ENCODE results near the gene OR11L1.

Gene OR11L1, protein sequence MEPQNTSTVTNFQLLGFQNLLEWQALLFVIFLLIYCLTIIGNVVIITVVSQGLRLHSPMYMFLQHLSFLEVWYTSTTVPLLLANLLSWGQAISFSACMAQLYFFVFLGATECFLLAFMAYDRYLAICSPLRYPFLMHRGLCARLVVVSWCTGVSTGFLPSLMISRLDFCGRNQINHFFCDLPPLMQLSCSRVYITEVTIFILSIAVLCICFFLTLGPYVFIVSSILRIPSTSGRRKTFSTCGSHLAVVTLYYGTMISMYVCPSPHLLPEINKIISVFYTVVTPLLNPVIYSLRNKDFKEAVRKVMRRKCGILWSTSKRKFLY

DNA sequence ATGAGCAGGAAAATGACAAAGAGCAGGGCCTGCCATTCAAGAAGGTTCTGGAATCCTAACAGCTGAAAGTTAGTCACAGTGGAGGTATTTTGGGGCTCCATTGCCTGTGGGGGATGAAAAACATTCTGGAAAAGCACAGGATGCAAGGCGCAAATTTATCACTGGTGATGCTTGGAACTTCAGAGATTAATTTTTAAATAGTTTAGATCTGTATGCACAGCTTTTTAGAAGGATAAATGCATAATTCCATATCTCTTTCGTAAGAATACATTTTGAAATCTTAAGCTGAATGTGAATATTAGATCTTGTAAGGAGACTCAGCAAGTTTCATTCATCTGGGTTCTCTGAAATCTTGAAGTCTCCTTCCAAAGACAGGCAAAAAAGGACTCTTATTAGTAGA, at the start of gene OR11L1:
TSS of gene OR11L1 (minus strand) at position 101 of the 400 bp plus-strand sequence. CDS start at position 101, 0 bp downstream.
- DNase-seq = no peak

DNA sequence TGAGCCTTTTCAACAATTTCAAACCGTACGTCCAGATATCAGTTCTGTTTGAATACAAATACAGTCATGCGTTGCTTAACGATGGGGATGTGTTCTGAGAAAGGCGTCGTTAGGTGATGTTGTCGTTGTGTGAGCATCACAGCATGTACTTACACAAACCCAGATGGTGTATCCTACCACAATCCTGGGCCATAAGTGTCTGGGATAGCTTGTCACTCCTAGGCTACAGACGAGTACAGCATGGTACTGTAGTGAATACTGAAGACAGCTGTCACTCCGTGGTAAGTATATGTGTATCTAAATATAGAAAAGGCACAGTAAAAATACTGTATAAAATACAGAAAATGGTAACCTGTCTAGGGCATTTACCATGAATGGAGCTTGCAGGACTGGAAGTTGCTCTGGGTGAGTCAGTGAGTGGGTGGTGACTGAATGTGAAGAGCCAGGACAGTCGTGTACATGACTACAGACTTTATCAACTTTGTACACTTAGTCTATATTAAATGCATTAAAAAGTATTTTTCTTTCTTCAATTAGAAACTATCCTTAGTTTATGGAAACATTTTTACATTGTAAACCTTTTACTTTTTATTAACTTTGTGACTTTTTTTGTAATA, 43.2 kb upstream of the OR11L1 start:
- no peak for DNase-seq

DNA sequence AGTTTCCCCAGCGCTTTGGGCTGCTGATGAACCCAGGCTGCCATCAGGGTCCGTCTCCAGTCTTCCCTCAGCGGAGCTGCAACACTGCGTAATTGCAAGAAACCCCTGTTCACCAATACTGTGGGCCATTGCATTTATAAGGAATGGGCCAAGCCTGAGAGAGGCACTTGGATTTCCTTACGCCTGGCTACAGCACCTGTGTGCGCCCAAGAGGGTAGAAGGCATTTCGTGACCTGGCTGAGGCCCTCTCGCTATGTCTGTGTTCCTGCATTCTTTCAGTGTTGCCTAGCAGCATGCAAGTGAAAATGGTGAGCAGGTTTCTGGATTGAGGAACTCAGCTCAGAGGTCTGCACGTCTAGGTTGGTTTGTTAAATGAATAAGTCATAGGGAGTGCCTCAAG, 41.6 kb upstream of the OR11L1 start:
- no peak for DNase-seq

DNA sequence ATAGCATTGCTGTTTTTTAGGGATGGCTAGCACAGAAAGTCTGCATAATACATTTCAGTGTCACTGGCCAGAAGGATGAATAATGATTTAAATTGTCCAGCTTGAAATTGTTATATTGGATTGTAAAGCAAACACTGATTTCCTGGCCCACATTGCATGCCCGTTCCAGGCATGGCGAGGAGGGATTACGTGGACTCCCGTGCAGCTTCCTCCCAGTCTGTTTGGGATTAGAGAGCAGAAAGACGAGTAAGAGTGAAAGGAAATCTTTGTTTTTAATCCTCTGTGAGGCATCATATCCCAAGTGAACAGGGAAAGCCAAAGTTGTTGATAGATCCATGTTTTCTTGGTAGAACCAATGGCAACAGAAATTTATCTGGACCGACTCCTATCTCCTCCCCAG, 23.7 kb upstream of the OR11L1 start:
- DNase-seq = peak; percentile 10

DNA sequence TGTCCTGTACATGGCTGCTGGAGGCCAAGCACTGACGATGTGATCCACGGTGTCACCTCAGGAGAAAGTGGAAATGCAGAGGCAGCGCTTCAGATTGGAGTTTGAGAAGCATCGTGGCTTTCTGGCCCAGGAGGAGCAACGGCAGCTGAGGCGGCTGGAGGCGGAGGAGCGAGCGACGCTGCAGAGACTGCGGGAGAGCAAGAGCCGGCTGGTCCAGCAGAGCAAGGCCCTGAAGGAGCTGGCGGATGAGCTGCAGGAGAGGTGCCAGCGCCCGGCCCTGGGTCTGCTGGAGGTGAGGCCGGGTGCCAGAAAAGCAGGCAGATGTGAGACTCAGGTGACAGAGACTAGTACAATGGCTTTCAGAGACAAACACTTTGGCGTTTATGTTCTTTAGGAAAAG, 22.9 kb upstream of the OR11L1 start:
- DNase-seq = no peak

DNA sequence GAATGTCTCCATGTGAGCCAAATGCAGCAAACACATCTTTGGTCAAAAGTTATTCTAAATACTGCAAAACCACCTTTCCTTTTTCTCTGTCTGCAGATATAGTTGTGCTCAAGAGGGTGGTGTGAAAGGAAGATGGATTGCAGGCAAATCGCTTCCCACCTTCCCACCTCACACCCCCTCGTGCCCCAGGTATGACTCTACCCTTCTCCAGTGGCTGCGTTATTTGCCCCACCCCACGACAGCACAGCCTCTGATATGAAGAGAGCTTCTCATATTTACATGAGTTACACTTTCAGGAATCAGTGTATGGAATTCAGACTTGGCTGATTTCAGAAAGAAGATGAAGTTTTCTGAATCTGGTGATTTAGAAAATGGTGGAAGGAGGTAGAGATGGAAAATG, 21.1 kb upstream of the OR11L1 start:
- no peak for DNase-seq

DNA sequence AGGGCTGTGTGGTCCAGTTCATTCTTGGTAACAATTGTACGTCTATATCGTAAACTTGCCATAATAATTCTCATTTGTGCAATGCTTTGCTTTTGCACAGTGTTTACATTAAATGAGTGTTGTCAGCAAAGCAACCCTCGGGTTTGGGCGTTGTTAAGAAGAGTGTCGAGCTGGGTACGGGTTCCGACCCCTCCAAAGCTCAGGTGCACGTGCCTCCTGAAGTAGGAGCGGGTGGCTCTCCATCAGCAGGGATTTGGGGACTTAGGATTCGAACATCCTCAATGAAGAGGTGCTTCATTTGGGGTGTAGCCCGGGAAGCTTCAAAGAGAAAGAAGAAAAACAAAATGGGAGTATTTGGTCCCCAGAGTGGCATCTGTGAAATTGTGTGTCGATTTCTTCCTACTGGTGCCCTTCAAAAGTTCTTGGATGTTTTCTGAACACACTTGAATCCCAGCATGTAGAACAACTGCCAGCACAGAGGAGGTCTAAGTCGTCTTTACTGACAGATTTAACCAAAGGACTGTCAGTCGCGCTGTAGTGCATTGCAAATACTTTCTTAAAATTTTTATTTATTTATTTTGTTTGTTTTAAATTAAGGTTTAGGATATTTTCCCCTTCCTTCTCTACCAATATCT, 16.4 kb upstream of the OR11L1 start:
- no peak for DNase-seq

DNA sequence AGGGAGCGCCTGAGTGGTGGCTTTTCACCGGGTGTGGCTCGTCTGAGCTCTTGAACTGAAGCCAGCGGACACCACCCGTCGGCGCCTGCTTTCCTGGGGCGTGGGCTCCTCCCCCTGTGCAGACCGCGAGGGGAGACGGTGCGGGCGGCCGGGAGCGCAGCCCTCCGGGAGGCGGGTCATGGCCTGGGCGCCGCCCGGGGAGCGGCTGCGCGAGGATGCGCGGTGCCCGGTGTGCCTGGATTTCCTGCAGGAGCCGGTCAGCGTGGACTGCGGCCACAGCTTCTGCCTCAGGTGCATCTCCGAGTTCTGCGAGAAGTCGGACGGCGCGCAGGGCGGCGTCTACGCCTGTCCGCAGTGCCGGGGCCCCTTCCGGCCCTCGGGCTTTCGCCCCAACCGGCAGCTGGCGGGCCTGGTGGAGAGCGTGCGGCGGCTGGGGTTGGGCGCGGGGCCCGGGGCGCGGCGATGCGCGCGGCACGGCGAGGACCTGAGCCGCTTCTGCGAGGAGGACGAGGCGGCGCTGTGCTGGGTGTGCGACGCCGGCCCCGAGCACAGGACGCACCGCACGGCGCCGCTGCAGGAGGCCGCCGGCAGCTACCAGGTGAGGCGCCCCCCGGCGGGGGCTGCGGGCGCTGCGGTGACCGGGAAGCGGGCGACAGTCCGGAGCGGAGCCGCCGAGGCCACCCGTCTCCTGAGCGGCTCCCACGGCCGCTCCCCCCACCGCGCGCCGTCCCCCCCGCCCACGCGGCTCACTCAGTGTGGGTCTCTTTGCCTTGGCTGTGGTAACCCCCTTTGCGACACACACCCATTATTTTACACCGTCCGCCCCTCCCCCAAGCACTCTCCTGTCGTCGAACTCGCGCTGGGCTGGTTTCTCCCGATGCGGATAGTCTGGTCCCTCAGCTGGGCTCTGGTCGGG, 15.6 kb upstream of the OR11L1 start, which contains the start of gene TRIM58:
TSS of gene TRIM58 (plus strand) at position 119 of the 916 bp plus-strand sequence. CDS start at position 179, 60 bp downstream.
- DNase-seq = no peak

DNA sequence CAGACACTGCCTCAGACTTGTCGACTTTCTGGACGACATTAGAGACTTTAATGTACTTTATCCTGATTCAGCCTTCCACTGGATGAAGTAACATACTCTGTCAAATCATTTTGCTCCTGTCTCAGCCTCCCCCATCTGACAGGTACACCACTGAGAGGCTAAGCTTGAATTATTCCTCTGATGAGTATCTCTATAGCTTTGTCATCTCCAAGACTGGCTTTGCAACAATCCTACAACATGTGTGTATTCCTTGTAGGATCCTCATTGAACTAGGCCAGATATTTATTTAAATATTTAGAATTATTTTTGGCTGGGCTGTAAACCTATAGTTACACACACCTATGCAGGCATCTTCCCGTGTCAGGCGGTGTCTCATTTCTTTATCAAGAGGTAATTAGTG, 14.2 kb upstream of the OR11L1 start:
- DNase-seq = no peak

DNA sequence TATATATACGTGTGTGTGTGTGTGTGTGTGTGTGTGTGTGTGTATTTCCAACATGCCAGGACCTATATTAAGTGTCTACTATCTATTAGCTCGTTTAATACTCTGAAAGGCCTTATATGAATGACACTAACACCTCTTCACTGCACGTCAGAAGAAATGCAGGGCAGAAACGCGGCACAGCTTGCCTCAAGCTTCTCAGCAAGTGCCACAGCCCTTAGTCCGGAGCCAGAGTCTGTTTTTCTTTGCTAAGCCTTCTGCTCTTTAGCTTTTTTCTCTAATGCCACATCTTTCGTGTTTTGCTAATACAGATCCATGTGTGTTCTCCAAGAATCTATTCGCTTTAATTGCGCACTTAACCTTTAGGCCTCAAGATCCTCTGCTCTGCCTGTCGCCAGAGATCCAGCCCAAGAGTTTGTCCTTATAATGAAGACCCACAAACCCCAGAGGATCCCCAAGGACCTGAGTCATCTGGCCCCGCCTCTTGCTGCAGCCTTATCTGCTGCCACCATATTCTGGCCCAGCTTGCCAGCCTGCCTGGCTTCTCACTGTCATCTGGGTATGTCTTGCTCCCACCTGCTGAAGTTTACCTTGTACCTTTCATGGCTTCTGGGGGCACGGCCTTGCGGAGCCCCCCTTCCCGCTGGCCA, 13.3 kb upstream of the OR11L1 start:
- DNase-seq = no peak

DNA sequence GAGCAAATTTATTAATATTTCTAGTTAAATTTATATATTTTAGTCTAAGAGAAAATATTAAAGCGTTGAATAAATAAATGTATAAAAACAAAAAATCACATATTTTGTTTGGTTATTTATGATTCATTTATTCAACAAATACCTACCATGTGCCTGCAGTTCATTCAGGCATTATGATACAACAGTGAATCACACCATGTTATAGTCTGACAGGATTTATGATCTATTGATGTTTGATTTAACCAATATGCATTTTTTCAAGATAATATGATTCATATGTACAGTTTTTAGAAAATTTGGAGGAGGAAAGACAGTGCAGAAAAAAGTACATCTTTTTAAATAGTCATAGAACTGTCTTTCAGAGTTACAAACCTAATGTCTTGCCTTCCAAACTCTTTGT, 7.9 kb upstream of the OR11L1 start:
- peak; percentile 66 for DNase-seq

DNA sequence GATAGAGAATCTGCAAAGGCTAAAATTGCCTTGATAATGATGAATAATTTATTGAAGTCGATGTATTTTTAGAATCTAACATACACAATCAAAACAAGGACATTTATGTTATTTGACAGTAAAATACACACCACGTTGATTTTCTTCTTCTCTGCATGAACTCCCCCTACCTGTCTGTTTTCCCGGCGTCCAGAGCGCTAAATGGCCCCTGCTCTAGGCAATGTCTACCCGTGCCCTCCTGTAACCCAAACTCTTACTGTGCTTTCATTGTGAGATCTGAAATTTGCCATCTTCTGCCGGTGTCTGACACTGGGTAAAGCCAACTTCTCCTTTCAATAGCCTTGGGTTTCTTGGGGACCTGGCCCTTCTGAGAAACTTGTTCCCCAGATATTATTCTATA, 6.7 kb upstream of the OR11L1 start:
- no peak for DNase-seq

DNA sequence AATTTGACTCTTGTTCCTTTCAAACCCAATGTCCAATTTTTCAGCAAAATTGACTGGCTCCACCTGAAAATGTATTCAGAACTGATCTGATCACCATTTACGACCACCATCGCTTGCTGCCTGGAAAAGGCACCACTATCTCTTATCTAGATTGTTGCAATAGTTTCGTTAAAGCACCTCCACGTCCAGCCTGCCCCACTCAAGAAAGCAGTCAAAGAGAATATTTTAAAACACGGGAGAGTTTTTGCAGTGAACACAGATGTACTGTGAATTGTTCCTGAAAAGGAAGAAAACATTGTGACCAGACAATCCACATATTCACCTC, 4.0 kb upstream of the OR11L1 start:
- no peak for DNase-seq

DNA sequence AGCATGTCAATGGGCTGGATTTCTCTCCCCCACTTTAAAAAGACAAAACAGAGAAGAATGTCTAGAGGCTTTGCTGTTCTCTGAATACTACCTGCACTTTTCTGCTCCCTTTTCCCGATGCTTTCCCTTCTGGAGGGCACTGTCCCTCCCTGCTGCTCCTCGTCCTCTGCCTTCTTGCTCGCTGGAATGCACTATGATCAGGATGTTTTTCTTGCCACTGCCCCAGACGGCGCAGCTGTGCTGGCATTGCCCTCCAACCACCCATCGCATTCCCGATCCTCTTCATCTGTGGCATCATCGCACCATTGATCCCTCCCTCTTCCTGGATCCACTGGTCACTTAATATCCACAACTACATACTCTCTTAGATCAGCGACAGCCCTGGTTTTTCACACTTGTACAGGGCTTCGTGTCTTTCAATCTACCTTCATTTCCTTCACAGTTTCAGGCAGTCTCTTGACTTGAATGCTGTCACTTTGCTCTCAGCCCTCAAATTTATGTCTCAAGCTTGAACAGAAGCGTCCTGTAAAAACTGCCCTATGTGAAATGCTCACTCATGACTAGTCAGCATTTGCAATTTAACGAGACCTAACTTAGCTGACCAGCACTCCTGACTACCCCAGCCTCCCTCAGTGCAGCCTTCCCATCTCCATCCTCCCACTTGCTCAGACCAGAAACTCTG, 3.5 kb upstream of the OR11L1 start:
- DNase-seq = no peak

DNA sequence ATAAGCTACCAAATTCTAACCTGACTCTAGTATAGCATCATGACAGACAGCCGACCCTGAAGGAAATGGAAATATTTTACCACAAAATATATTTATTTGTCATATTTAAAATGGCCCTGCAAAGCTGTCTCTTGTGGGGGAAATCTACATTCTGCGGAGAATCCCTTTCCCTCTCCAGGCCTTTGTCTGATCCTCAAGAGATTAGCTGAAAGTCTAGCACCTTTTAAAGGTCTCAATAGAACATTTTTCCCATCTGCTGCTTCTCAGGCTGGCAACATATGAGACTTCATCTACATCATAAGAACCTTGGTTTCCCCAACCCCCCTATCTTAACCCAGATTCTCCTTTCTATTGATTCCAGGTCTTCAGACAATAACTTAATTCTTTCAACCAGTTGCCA, 1.7 kb upstream of the OR11L1 start:
- DNase-seq = no peak

DNA sequence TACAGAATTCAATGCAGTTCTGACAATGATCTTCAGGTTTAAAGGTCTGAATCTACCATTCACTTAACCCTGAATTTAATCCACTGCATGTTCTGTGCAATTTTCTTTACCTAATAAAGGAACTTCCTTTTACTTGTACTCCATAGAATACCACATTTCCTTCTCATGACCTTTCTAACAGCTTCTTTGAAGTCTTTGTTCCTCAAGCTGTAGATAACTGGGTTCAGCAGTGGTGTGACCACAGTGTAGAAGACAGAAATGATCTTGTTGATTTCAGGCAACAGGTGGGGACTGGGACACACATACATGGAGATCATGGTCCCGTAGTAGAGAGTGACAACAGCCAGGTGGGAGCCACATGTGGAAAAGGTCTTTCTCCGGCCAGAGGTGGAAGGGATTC, 878 bp downstream of the OR11L1 start:
- no peak for DNase-seq

DNA sequence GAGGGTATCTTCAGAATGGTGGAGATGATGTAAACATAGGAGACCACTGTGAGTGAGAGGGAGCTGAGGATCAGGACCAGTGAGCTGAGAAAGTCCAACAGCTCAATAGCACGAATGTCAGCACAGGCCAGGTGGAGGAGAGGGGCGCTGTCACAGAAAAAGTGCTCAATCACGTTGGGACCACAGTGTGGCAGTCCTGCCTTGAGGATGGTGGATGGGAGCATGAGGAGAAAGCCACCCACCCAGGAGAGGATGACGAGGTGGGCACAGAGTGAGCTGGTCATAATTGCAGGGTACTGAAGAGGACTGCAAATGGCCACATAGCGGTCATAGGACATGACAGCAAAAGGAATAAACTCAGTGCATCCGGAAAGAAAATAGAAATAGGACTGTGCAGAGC, 8.1 kb downstream of the OR11L1 start:
- DNase-seq = no peak

DNA sequence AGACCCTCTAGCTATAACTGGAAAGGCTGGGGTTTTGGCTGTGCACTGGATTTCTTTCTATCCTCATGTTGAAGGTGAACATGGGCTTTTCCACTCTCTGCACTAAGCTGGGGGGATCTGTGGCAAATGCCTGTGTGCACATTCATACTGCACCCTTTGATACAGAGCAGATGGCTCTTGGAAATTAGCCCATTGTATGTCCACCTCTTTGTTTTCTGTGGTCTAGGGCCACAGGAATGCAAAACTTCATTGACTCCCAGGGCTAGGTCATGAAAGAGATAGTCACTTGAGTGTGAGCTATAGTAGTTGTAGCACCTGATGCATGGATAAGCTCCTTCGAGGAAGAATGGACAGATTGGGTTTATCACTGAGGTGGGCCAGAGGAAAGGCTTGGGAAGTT, 12.0 kb downstream of the OR11L1 start:
- DNase-seq = no peak

DNA sequence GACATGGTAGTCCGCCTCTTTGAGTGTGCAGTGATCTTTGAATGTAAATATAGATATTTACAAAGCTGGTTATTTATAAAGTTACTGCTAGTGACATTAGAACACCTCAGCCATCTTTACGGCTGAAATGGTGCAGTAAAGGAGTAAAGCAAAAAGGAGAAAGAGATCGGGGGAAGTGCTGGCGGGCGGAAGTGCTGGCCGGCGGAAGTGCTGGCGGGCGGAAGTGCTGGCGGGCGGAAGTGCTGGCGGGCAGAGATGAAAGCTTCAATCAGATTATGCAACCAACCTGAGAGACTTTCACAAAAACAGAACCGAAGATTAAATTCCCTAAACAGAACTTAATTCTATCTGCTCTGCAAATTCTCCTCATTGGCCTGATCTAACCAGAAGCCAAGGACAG, 16.3 kb downstream of the OR11L1 start:
- DNase-seq = no peak

DNA sequence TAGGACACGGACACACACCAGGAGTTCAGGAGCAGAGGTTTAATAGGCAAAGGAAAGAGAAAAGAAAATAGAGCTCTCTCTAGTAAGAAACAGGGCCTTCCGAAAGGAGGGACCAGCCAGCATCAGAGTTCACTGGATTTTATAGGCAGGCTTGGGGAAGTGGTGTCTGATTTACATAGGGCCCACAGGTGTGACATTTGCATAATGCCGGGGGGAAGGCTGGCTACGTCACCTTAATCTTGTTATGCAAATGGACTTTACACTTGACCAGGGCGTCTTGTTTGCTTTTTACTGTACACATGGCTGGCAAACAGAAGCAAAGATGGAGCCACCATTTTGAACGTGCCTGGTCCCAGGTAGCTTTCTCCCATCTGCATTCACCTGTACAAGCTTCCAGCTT, 17.7 kb downstream of the OR11L1 start, which contains the start of gene OR14A16:
TSS of gene OR14A16 (minus strand) at position 97 of the 400 bp plus-strand sequence. CDS start 8,390 bp downstream, outside the sequence.
- no peak for DNase-seq

DNA sequence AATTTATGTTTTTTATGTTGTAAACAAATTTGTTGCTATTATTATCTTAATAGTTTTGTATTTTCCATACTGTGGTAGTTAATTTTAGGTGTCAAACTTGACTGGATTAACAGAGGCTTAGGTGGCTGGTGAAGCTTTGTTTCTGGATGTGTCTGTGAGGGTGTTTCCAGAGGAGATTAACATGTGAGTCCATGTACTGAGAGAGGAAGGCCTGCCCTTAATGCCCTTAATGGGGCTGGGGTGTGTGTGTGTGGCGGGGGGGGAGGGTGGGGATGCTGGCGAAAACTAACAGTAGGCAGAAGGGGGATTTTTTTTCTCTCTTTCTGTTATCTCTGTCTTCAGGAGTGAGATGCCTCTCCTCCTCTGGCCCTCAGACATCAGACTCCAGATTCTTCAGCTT, 19.6 kb downstream of the OR11L1 start:
- no peak for DNase-seq

DNA sequence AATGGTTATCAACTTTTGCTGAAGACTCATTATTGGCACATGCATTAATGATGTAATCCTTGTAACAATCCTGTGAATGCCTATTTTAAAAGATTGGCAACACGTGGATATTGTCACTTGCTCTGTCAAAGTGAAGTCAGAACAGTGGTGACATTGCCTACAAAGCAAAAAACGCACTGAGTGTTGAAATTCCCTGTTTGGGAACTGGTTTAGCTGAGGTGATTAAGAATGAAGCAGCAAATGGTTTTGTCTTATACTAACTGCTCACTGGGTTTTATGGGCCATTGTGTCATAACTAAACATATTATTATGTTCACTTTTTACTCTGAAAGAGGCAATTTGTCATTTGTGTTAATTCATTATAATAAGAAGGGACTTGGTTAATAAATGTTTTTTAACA, 29.1 kb downstream of the OR11L1 start:
- no peak for DNase-seq

Data from HCEC 1CT (cell line).